HEK293 (cell line): Measurements from ENCODE around the gene TMEM238L.

Source experiments
- BCL11A ChIP-seq: fragments of 450-650 bp; formaldehyde crosslinking; IDR thresholded peaks from 2 replicates; pipeline ENCODE4 v1.5.1; 2016; ENCODE audit warnings: low read depth, missing biosample characterization, missing genetic modification characterization
- CTCF ChIP-seq: fragments of 450-650 bp; formaldehyde crosslinking; IDR thresholded peaks from 2 replicates; pipeline ENCODE4 v1.5.1; 2016; ENCODE audit warnings: missing biosample characterization, missing genetic modification characterization
- INSM2 ChIP-seq: fragments of 450-650 bp; formaldehyde crosslinking; IDR thresholded peaks from 2 replicates; pipeline ENCODE4 v1.5.1; 2016; ENCODE audit warnings: missing biosample characterization, missing genetic modification characterization
- PBX3 ChIP-seq: sonication (generic); formaldehyde crosslinking; IDR thresholded peaks from 2 replicates; pipeline ENCODE4 v1.8.1; 2022; ENCODE audit warnings: mild to moderate bottlenecking, moderate library complexity, missing genetic modification reagents
- ZBTB26 ChIP-seq: fragments of 450-650 bp; formaldehyde crosslinking; optimal IDR thresholded peaks from 2 replicates; pipeline ENCODE3; 2016; ENCODE audit warnings: missing biosample characterization, mild to moderate bottlenecking, missing genetic modification characterization
- ZNF211 ChIP-seq: fragments of 450-650 bp; formaldehyde crosslinking; IDR thresholded peaks from 2 replicates; pipeline ENCODE4 v1.5.1; 2016; ENCODE audit warnings: low read depth, missing biosample characterization, missing genetic modification characterization
- ZNF274 ChIP-seq, 2 experiments: fragments of 200-500 bp in 1 of 2; fragments of 450-650 bp in 1 of 2; sonication (Bioruptor generic) in 1 of 2; formaldehyde crosslinking in 1 of 2; IDR thresholded peaks; 2 replicates each; pipeline versions ENCODE4 v1.5.1 to v1.6.1; 2014 to 2016; ENCODE audit warnings: borderline replicate concordance in 1 of 2, inconsistent platforms in 1 of 2, low read length in 1 of 2, missing biosample characterization in 1 of 2, missing genetic modification characterization in 1 of 2
- ZNF280C ChIP-seq: fragments of 450-650 bp; formaldehyde crosslinking; IDR thresholded peaks from 2 replicates; pipeline ENCODE4 v1.5.1; 2016; ENCODE audit warnings: missing biosample characterization, missing genetic modification characterization
- ZNF362 ChIP-seq: fragments of 450-650 bp; formaldehyde crosslinking; IDR thresholded peaks from 2 replicates; pipeline ENCODE4 v1.5.1; 2016; ENCODE audit warnings: missing biosample characterization, missing genetic modification characterization
- ZNF366 ChIP-seq: fragments of 450-650 bp; formaldehyde crosslinking; conservative IDR thresholded peaks from 2 replicates; pipeline ENCODE4 v1.5.1; 2016; ENCODE audit warnings: missing biosample characterization, missing genetic modification characterization
- ZNF501 ChIP-seq: fragments of 450-650 bp; formaldehyde crosslinking; IDR thresholded peaks from 2 replicates; pipeline ENCODE4 v1.5.1; 2016; ENCODE audit warnings: missing biosample characterization, missing genetic modification characterization
- ZNF580 ChIP-seq: fragments of 450-650 bp; formaldehyde crosslinking; IDR thresholded peaks from 2 replicates; pipeline ENCODE4 v1.5.1; 2016; ENCODE audit warnings: missing biosample characterization, missing genetic modification characterization
- ZNF747 ChIP-seq: fragments of 450-650 bp; formaldehyde crosslinking; IDR thresholded peaks from 2 replicates; pipeline ENCODE4 v1.5.1; 2016; ENCODE audit warnings: missing biosample characterization, missing genetic modification characterization
- ZSCAN18 ChIP-seq: fragments of 450-650 bp; formaldehyde crosslinking; IDR thresholded peaks from 2 replicates; pipeline ENCODE4 v1.5.1; 2016; ENCODE audit warnings: missing biosample characterization, missing genetic modification characterization

GRCh38 chr17:10752696-10753095 lies 51.2 kb downstream of the TMEM238L start:
- TF ChIP-seq BCL11A (tag by site-specific recombination): no peak
- no peak for TF ChIP-seq ZNF274 (IDR thresholded peaks at IDR 0.05; ENCODE audit: low read length)
- no peak for TF ChIP-seq ZNF274 (tag by site-specific recombination; IDR thresholded peaks at IDR 0.05; ENCODE audit: borderline replicate concordance)
- TF ChIP-seq CTCF: no peak
- no peak for TF ChIP-seq ZNF366 (tag by site-specific recombination)
- no peak for TF ChIP-seq ZSCAN18
- no peak for TF ChIP-seq INSM2
- TF ChIP-seq PBX3 (CRISPR knock-in tag): no peak
- TF ChIP-seq ZNF211 (tag by site-specific recombination): no peak
- no peak for TF ChIP-seq ZBTB26
- TF ChIP-seq ZNF362: no peak
- no peak for TF ChIP-seq ZNF280C
- no peak for TF ChIP-seq ZNF747 (tag by site-specific recombination)
- no peak for TF ChIP-seq ZNF580 (tag by site-specific recombination)
- TF ChIP-seq ZNF501 (tag by site-specific recombination): no peak
